Ishikawa (cell line): ENCODE data around the gene IL6R.

ENCODE experiments used
- TAF1 ChIP-seq: IDR thresholded peaks from 2 replicates; pipeline ENCODE4 v1.6.1; 2012; ENCODE audit warnings: low read depth, mild to moderate bottlenecking
- ZBTB7A ChIP-seq: IDR thresholded peaks from 2 replicates; pipeline ENCODE4 v1.6.1; 2012; ENCODE audit warnings: low read depth

DNA sequence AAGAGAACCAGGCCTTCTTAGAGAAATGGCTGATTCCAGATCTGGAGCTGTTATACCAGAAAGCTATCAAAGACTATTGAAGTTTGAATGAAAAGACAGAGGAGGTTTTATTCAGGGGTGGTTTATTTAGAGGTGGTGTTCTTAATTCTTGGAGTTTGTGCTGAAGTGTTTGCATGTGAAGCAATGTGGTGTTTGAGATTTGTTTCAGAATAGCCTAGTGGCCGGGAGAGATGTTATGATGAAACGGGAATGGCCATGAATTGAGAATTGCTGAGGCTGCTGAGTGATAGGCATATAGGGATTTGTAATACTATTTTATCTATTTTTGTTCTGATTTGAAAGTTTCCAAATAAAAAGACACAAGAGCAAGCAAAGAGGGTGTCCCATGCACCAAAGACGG, 107.6 kb downstream of the IL6R start:
- TF ChIP-seq TAF1 (no peak), ZBTB7A (no peak)
